DOHH2 (cell line): Measurements from ENCODE around the gene CAPN2.

Experiments
- H3F3A ChIP-seq: fragments of 200-600 bp; sonication (generic), shearing (Covaris generic); 2 replicates; pipeline ENCODE4 v1.6.0; 2016; ENCODE audit warnings: antibody characterized with exemption, mild to moderate bottlenecking; ENCODE audit not compliant: control insufficient read depth, insufficient read depth
- H3K27ac ChIP-seq: fragments of 200-600 bp; sonication (generic); 2 replicates; pipeline ENCODE4 v1.5.1; 2014; ENCODE audit warnings: low read depth, mild to moderate bottlenecking, low read length, moderate library complexity
- H3K27me3 ChIP-seq: fragments of 200-600 bp; sonication (generic); 2 replicates; pipeline ENCODE4 v1.6.1; 2014; ENCODE audit warnings: mild to moderate bottlenecking, low read length, mixed read lengths; ENCODE audit not compliant: control insufficient read depth
- H3K36me3 ChIP-seq: fragments of 200-600 bp; sonication (generic); 2 replicates; pipeline ENCODE4 v1.6.1; 2014; ENCODE audit warnings: mild to moderate bottlenecking, low read length, moderate library complexity, mixed read lengths; ENCODE audit not compliant: control insufficient read depth
- H3K4me1 ChIP-seq: fragments of 200-600 bp; sonication (generic); 2 replicates; pipeline ENCODE4 v1.6.1; 2014; ENCODE audit warnings: mild to moderate bottlenecking, low read length, mixed read lengths; ENCODE audit not compliant: control insufficient read depth
- H3K4me2 ChIP-seq: fragments of 200-600 bp; sonication (generic); 2 replicates; pipeline ENCODE4 v1.6.0; 2014; ENCODE audit warnings: mild to moderate bottlenecking, low read length, moderate library complexity
- H3K4me3 ChIP-seq: fragments of 200-600 bp; sonication (generic); 2 replicates; pipeline ENCODE4 v1.5.1; 2014; ENCODE audit warnings: mild to moderate bottlenecking, low read length, mixed read lengths
- H3K79me2 ChIP-seq: fragments of 200-600 bp; sonication (generic); 2 replicates; pipeline ENCODE4 v1.6.1; 2014; ENCODE audit warnings: mild to moderate bottlenecking, low read length, mixed read lengths; ENCODE audit not compliant: control insufficient read depth
- H3K9me2 ChIP-seq: fragments of 200-600 bp; sonication (generic); replicated peaks from 2 replicates; pipeline ENCODE4 v1.6.1; 2014; ENCODE audit warnings: mild to moderate bottlenecking, low read length, mixed read lengths; ENCODE audit not compliant: control insufficient read depth
- H3K9me3 ChIP-seq: fragments of 200-600 bp; sonication (generic); 2 replicates; pipeline ENCODE4 v1.6.1; 2014; ENCODE audit warnings: antibody characterized with exemption, low read length, mixed read lengths; ENCODE audit not compliant: control insufficient read depth, insufficient read depth
- H4K20me1 ChIP-seq: fragments of 200-600 bp; sonication (generic); 2 replicates; pipeline ENCODE4 v1.6.0; 2014; ENCODE audit warnings: low read depth, mild to moderate bottlenecking, antibody characterized with exemption, low read length, moderate library complexity; ENCODE audit not compliant: control insufficient read depth, insufficient read depth
- EZH2phosphoT487 ChIP-seq: fragments of 200-600 bp; sonication (generic); IDR thresholded peaks from 2 replicates; pipeline ENCODE4 v1.6.1; 2017; ENCODE audit warnings: borderline replicate concordance, mild to moderate bottlenecking, antibody characterized with exemption, low read length, moderate library complexity, mixed read lengths
- TF ChIP-seq, protein P1 (sequence below): fragments of 200-600 bp; sonication (generic); IDR thresholded peaks from one replicate; pipeline ENCODE4 v1.5.1; 2014; ENCODE audit warnings: antibody characterized with exemption, mild to moderate bottlenecking, low read depth, low read length; ENCODE audit not compliant: poor library complexity, severe bottlenecking

The CAPN2 gene

GRCh38 chr1:223776075-223776814 lies 63.9 kb downstream of the CAPN2 start:
- H3K4me1 ChIP-seq: peaks cover 4% of the 10 kb centered on the region; the same call in 1 of the 2 replicates
- H3F3A ChIP-seq: no peaks in the 10 kb centered on the region
- H3K9me2 ChIP-seq: no peaks in the 10 kb centered on the region
- H3K36me3 ChIP-seq: peaks cover 33% of the 10 kb centered on the region
- H3K27me3 ChIP-seq: no peaks in the 10 kb centered on the region
- no peaks in the 10 kb centered on the region for H3K9me3 ChIP-seq
- H3K4me2 ChIP-seq: no peak overlapping the region
- TF ChIP-seq, protein P1, sequence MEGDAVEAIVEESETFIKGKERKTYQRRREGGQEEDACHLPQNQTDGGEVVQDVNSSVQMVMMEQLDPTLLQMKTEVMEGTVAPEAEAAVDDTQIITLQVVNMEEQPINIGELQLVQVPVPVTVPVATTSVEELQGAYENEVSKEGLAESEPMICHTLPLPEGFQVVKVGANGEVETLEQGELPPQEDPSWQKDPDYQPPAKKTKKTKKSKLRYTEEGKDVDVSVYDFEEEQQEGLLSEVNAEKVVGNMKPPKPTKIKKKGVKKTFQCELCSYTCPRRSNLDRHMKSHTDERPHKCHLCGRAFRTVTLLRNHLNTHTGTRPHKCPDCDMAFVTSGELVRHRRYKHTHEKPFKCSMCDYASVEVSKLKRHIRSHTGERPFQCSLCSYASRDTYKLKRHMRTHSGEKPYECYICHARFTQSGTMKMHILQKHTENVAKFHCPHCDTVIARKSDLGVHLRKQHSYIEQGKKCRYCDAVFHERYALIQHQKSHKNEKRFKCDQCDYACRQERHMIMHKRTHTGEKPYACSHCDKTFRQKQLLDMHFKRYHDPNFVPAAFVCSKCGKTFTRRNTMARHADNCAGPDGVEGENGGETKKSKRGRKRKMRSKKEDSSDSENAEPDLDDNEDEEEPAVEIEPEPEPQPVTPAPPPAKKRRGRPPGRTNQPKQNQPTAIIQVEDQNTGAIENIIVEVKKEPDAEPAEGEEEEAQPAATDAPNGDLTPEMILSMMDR: no peak
- TF ChIP-seq EZH2phosphoT487: no peak
- H3K79me2 ChIP-seq: no peaks in the 10 kb centered on the region
- no peak overlapping the region for H3K4me3 ChIP-seq
- no peaks in the 10 kb centered on the region for H4K20me1 ChIP-seq
- no peak overlapping the region for H3K27ac ChIP-seq

GRCh38 chr1:223776826-223777454 lies 64.6 kb downstream of the CAPN2 start:
- Histone ChIP-seq H3K4me1 (peaks cover 4% of the 10 kb centered on the region; the same call in 1 of the 2 replicates), H3K36me3 (peaks cover 34% of the 10 kb centered on the region), H4K20me1 (no peaks in the 10 kb centered on the region), H3K9me2 (no peaks in the 10 kb centered on the region), H3K27ac (no peak overlapping the region), H3K9me3 (no peaks in the 10 kb centered on the region), H3K4me3 (no peak overlapping the region), H3K27me3 (no peaks in the 10 kb centered on the region), H3K4me2 (no peak overlapping the region), H3K79me2 (no peaks in the 10 kb centered on the region), H3F3A (no peaks in the 10 kb centered on the region)
- TF ChIP-seq EZH2phosphoT487: no peak
- TF ChIP-seq, protein P1: no peak

- TF ChIP-seq EZH2phosphoT487: no peak
- TF ChIP-seq, protein P1: no peak
- no peaks in the 10 kb centered on the region for H4K20me1 ChIP-seq
- H3F3A ChIP-seq: no peaks in the 10 kb centered on the region
- no peaks in the 10 kb centered on the region for H3K9me2 ChIP-seq
- H3K4me1 ChIP-seq: no peaks in the 10 kb centered on the region
- no peak overlapping the region for H3K4me3 ChIP-seq
- H3K9me3 ChIP-seq: no peaks in the 10 kb centered on the region
- no peak overlapping the region for H3K27ac ChIP-seq
- no peaks in the 10 kb centered on the region for H3K79me2 ChIP-seq
- peaks cover 45% of the 10 kb centered on the region for H3K36me3 ChIP-seq
- H3K4me2 ChIP-seq: no peak overlapping the region
- no peaks in the 10 kb centered on the region for H3K27me3 ChIP-seq
These were observed 68.0 kb downstream of the CAPN2 start for GRCh38 chr1:223780318-223780717.
